Neural crest cell (in vitro differentiated cells): ENCODE data around the gene OR51B6. TPM values are rescaled to one million over a fixed set of nuclear protein-coding genes. Genes with fewer than 3 reads are reported as not detected.
"Not testable (repeated sequence)": the region's sequence is repeated elsewhere in the genome, so short reads cannot be mapped to it uniquely, and the experiment has no call there.

ENCODE experiments used
- DNase-seq: peaks from one replicate; pipeline ENCODE4 v3.0.0; 2021; ENCODE audit warnings: low read depth, mixed read lengths, low spot score
- H3K27ac Mint-ChIP-seq: one replicate; pipeline ENCODE4 v1.8.0; 2021; ENCODE audit warnings: mild to moderate bottlenecking, mixed read lengths; ENCODE audit not compliant: unreplicated experiment
- H3K27me3 Mint-ChIP-seq: 2 replicates; pipeline ENCODE4 v1.8.0; 2021; ENCODE audit warnings: low read depth, mild to moderate bottlenecking, mixed read lengths
- H3K36me3 Mint-ChIP-seq: 2 replicates; pipeline ENCODE4 v1.8.0; 2021; ENCODE audit warnings: low read depth, mild to moderate bottlenecking, mixed read lengths
- H3K4me1 Mint-ChIP-seq: 2 replicates; pipeline ENCODE4 v1.8.0; 2021; ENCODE audit warnings: mixed read lengths
- H3K4me3 Mint-ChIP-seq: one replicate; pipeline ENCODE4 v1.8.0; 2021; ENCODE audit warnings: mild to moderate bottlenecking, mixed read lengths
- H3K9me3 Mint-ChIP-seq: 2 replicates; pipeline ENCODE4 v1.8.0; 2021; ENCODE audit warnings: mixed read lengths
- total RNA-seq: library from RNA; stranded (reverse); gene quantifications from 2 replicates; pipeline ENCODE4 v1.2.1, GENCODE V29; 2021
- TF ChIP-seq, protein P1 (sequence below): fragments of 200-600 bp; sonication (generic); conservative IDR thresholded peaks from 2 replicates; pipeline ENCODE4 v1.5.0; 2021; ENCODE audit warnings: antibody characterized with exemption, mild to moderate bottlenecking

The OR51B6 gene
- total RNA-seq, 1 donor from 2014 or later = not detected

DNA sequence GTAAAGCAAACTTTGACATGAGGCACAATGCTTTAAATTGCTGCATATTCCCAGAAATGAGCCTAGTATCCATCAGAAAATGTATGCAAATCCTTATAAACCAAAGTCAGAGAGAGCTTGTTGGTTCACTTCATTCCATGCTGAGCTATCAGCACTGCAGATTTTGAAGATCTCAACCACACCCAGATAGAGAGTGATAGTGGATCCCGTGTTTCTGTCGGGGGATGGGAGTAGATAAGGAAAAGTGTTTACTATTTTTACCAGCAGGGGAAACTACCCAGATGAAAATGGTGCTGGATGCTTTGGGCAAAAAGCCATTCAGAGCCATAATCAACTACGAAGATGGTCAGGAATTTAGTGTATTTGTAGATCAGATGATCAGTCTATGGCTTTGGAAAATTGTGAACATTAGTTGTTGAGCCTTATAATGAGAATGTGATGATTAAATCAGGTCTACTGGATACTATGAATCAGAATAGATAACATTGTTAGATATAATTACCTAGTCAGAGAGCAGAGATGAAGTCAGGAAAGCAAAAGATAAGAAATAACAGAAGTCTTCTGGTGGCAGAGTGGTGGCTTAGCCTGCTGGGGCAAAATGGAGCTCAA is 10.8 kb downstream of the OR51B6 start:
- no peaks in the 10 kb centered on the region for H3K4me1 Mint-ChIP-seq
- no peak for DNase-seq
- peaks cover 3% of the 10 kb centered on the region for H3K9me3 Mint-ChIP-seq
- H3K27ac Mint-ChIP-seq = no peak overlapping the region
- peaks cover 4% of the 10 kb centered on the region for H3K27me3 Mint-ChIP-seq
- H3K36me3 Mint-ChIP-seq = no peaks in the 10 kb centered on the region
- TF ChIP-seq, protein P1, sequence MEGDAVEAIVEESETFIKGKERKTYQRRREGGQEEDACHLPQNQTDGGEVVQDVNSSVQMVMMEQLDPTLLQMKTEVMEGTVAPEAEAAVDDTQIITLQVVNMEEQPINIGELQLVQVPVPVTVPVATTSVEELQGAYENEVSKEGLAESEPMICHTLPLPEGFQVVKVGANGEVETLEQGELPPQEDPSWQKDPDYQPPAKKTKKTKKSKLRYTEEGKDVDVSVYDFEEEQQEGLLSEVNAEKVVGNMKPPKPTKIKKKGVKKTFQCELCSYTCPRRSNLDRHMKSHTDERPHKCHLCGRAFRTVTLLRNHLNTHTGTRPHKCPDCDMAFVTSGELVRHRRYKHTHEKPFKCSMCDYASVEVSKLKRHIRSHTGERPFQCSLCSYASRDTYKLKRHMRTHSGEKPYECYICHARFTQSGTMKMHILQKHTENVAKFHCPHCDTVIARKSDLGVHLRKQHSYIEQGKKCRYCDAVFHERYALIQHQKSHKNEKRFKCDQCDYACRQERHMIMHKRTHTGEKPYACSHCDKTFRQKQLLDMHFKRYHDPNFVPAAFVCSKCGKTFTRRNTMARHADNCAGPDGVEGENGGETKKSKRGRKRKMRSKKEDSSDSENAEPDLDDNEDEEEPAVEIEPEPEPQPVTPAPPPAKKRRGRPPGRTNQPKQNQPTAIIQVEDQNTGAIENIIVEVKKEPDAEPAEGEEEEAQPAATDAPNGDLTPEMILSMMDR = no peak
- H3K4me3 Mint-ChIP-seq = no peak overlapping the region

DNA sequence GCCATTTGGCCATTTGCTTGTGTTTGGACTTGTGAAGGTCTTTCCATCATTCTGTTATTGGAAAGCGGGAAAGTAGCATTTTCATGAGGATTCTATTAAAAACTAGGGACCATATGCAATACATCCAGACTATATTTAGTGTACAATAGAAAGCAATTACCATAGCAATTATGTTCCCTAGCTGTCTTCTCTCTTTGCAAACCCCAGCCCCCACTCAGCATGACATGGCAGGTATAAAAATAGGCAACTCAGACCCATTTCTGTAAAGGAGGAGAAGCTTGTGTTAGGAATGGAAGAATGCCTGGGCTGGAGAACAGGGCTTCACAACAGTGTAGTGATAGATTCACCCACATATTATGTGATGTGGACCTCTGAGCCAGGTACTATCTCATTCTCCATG is 12.4 kb downstream of the OR51B6 start:
- Mint-ChIP-seq H3K27me3 (peaks cover 4% of the 10 kb centered on the region), H3K36me3 (no peaks in the 10 kb centered on the region), H3K9me3 (peaks cover 3% of the 10 kb centered on the region), H3K4me3 (no peak overlapping the region), H3K27ac (no peak overlapping the region), H3K4me1 (no peaks in the 10 kb centered on the region)
- DNase-seq = no peak
- TF ChIP-seq, protein P1 = no peak

DNA sequence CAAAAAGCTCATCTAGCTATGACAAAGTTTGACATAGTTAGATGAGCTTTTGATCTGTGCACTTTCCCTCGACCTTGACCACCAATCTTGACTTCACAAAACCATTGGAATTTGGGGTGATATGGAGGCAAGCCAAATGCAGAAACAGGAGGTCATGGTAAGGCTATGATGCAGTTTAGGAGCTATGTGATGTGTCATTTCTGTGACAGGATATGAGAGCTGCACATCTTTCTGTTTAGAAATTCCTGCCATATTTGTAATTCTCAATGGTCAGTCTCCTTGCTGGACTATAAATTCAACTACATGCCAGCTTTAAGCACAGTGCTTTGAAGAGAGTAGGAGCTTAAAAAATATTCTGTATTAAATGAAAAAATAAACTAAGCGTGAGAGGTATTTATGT is 12.9 kb downstream of the OR51B6 start:
- H3K4me3 Mint-ChIP-seq = no peak overlapping the region
- DNase-seq = no peak
- H3K9me3 Mint-ChIP-seq = peaks cover 3% of the 10 kb centered on the region
- TF ChIP-seq, protein P1 = no peak
- no peaks in the 10 kb centered on the region for H3K4me1 Mint-ChIP-seq
- H3K27me3 Mint-ChIP-seq = peaks cover 4% of the 10 kb centered on the region
- H3K27ac Mint-ChIP-seq = no peak overlapping the region
- no peaks in the 10 kb centered on the region for H3K36me3 Mint-ChIP-seq

DNA sequence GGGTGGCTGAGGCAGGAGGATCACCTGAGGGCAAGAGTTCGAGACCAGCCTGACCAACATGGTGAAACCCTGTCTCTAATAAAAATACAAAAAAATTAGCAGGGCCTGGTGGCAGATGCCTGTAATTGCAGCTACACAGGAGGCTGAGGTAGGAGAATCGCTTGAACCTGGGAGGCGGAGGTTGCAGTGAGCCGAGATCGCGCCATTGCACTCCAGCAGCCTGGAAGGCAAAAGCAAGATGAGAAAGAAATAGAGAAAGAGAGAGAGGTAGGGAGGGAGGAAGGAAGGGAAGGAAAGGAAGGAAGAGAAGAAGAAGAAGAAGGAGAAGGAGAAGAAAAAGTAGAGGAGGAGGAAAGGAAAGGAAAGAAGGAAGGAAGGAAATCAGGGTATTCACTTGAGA is 15.1 kb downstream of the OR51B6 start:
- H3K9me3 Mint-ChIP-seq, H3K27me3 Mint-ChIP-seq, H3K4me1 Mint-ChIP-seq, H3K36me3 Mint-ChIP-seq, DNase-seq, H3K27ac Mint-ChIP-seq, H3K4me3 Mint-ChIP-seq: not testable (repeated sequence)
- TF ChIP-seq, protein P1 = peak; percentile 23

DNA sequence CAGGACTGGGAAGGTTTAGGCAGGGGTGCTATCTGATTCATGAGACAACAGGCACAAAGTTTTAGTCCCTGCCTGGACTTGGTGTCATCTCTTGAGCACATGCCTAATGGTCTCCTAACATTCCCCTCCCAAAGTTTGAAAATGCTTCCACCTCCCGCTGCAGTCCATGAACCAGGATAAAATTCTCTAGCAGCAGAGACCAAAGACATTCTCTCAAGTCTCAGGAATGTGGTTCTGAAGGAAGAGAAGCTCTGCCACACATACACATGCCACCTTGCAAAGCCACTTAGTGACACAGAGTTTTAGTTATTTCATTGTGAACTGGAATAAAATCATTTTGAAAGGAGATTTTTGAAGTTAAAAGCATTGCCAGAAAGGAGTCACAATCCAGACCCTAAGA is 15.5 kb downstream of the OR51B6 start:
- H3K36me3 Mint-ChIP-seq = no peaks in the 10 kb centered on the region
- no peak overlapping the region for H3K27ac Mint-ChIP-seq
- peaks cover under 1% of the 10 kb centered on the region for H3K9me3 Mint-ChIP-seq
- no peak for DNase-seq
- no peak overlapping the region for H3K4me3 Mint-ChIP-seq
- no peaks in the 10 kb centered on the region for H3K4me1 Mint-ChIP-seq
- H3K27me3 Mint-ChIP-seq = peaks cover 4% of the 10 kb centered on the region
- TF ChIP-seq, protein P1 = no peak
